HUDEP-2 (cell line): ENCODE data around the gene SFN.

Source experiments
- DNase-seq, 76 experiments: peaks; one replicate each; lab custom pipeline; 2025; ENCODE audit not compliant: unreplicated experiment in 76 of 76; lab: John Stamatoyannopoulos, UW

SFN gene

DNA sequence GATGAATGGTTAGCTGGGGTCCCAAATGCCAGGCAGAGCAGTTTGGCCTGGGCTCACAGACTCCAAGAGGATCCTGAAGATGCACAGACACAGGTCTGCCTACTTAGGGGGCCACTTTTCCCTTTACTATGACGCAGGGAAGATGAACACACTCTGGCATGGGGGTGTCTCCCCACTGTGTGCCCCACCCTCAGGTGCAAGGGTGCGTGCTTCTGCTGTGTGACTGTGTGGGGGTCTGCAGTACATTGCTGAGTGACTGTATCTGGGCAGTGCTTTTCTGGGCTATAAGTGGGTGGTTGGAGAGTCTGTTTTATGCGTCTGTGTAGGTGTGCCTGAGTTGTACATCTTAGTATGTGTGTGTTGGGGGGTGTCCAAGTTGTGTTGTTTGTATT is 47.0 kb downstream of the SFN start:
- no peak for DNase-seq

DNA sequence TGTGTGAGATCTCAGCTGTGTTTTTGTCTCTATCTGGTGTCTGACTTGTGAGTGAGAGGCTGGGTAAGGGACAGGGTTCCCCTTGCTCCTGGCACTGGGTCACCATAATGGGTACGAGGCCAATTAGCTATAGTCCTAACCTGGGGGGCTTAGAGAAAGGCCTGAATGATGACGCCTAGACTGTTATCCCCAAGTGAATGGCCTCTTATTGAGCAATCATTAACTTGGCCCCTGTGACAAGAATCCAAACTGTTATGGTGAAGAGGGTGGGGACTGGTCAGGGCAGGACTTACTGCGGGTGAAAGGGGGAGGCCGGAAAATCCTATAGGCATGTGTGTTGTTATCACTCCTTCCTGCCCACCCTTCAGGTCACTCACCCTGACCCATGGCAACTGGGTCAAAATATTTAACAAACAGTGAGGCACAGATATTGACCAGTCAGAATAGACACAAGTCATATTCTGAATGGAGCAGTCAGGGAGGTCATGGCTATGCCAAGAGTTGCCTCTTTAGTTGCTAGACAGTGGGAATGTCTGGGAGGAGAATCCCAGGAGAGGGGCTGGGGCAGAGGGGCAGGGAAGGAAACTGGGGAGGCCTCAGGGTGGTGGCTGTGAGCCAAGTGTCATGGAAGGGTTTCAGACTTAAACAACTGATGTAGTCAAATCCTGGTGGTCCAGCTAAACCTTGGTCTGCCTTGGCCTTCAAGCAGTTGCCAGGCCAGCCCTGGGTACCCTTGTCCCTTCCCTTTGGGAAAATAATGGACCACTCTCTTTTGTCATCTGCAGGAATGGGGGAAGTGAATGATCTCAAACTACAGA is 47.6 kb downstream of the SFN start:
- no peak for DNase-seq

GRCh38 chr1:26911399-26912146 is 48.6 kb downstream of the SFN start:
- DNase-seq = no peak

DNA sequence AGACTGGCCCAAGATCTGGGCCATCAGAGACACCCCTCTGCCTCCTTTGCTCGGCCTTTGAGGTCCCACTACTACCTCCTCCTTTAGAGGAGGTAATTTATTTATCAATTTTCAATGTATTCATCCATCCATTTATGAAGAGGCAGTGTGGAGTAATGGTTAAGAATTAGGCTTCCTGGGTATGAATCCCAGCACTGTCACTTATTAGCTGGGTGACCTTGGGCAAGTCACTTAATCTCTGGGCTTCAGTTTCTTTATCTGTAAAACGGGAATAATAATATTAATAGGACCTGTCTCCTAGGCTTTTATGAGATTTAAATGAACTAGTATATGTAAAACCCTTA is 49.2 kb downstream of the SFN start:
- no peak for DNase-seq

GRCh38 chr1:26913389-26913753 is 50.4 kb downstream of the SFN start:
- DNase-seq = peak in 2 of 76 experiments; percentile 6 to 37
